HG03175 (cell line): ENCODE results near the gene PRND.
"Not testable (repeated sequence)": the region's sequence is repeated elsewhere in the genome, so short reads cannot be mapped to it uniquely, and the experiment has no call there.

Experiments
- ATAC-seq: cut with Tn5 transposase; IDR thresholded peaks from one replicate; pipeline ENCODE4 v1.9.1; 2021; ENCODE audit warnings: mild to moderate bottlenecking, moderate library complexity; ENCODE audit not compliant: unreplicated experiment

The PRND gene

GRCh38 chr20:4736875-4737274, 15.2 kb downstream of the PRND start:
- no peak for ATAC-seq

DNA sequence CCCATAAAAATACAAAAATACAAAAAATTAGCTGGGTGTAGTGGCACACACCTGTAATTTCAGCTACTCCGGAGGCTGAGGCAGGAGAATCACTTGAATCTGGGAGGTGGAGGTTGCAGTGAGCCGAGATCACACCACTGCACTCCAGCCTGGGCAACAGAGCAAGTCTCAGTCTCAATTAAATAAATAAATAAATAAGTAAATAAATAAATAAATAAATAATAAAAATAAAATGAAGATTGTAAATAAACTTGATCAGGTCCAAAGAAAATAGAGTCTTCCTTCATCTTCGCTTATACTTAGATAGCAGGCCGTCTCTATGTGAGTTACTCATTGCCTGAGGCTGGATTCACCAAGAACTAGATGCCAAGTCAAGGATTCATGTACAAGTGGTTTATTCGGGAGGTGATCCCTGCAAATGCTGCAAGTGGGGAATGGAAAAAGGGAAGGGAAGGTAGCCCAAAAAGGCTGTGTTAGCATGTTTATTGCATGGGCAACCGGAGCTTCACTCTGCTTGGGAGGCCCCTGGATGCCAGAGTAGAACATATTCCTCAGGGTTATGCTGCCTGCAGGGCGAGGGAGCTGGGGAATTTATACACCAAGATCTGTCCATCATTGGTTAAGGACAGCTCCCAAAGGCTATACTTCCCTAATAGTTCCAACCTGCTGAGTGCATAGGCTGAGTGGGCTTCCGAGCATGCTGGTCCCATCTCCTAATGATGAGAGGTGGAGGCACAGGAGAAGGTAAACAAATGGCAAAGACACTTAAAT, 16.3 kb downstream of the PRND start:
- no peak for ATAC-seq

DNA sequence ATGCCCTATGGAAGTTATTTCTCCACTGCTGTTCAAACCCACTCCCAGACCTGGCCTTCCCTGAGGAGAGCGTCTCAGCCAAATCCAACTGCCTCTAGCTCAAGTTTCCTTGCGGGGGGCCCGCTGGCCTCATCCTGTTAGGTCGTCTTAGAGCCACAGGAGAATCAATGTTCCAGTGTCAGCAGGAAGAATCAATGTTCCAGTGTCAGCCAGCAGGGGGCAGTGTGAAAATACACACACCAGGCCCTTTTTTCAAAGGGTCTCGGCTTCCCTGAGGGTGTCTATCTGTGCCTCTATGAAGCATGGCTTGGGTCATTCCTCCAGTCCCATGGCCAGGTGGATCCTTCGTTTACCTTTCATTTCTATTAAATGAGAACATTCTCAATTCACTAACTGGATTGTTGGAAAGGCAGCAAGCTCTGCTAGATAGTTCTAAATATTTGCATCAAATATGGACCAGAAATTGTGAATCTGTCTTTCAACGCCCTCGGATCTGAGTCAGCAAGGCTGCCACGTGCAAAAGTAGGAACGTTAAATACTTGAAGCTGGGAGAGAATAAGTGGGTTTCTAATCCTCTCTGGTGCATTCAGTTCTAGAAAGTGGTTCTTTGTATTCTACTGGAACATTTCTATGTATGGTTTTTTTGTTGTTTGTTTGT, 19.2 kb downstream of the PRND start:
- no peak for ATAC-seq

GRCh38 chr20:4748847-4749246, 27.1 kb downstream of the PRND start:
- no peak for ATAC-seq

GRCh38 chr20:4749326-4749725, 27.6 kb downstream of the PRND start:
- ATAC-seq, result no peak

GRCh38 chr20:4750381-4750780, 28.7 kb downstream of the PRND start:
- ATAC-seq, result no peak

- ATAC-seq, result not testable (repeated sequence)
These were observed 37.6 kb downstream of the PRND start for GRCh38 chr20:4759100-4759884.

DNA sequence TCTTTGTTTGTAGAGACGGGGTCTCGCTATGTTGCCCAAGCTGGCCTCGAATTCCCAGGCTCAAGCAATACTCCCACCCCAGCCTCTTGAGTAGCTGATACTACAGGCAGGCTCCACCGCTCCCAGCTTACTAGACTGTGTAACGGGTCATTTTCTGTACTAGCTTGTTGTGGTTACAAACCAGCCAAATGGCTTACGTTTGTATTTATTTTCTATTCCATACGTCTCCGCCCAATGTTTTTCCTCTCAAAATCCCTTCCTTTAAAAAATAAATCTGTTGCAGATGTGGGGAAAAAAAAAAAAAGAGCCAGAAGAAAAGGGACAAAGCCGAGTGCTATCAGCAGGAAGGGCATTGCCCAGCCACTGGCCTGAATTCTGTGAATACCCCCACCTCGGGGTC, 41.6 kb downstream of the PRND start:
- no peak for ATAC-seq

DNA sequence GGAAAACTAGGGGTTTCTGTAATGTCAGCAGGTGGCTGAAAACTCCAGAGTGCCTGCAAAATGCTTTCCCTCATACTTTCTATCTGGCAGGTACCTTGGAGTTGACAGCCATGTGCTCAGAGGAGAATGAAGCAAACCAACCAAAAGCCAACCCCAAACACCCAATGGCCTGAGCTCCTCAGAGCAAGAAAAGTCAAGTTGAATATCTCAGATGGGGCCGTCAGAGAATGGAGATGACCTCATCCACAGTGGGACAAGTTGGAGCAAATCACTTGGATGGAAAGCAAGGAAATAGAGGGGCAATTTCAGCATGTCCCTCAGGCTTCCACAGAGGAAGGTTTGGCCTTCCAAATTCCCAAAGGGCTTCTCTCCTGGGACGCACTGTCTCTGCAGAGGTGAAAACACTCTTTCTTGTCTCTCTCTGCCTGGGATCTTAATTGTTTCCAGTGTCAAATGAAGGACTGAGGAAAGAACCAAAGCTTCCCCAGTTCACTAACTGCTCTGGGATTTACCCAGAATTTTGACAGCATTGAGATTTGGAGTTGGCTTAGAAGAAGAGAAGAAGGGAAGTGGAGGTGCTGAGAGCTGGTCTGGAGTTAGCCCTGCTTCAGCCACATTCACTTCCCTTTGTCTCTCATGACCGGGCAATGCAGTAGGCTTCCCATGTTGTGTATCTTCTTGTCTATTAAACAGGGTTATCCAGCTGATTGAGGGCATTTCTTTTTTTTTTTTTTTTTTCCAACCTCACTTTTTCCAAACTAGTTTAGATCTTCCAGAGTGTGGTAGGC, 42.2 kb downstream of the PRND start:
- no peak for ATAC-seq

- no peak for ATAC-seq
These were observed 43.1 kb downstream of the PRND start for GRCh38 chr20:4764805-4765204.

DNA sequence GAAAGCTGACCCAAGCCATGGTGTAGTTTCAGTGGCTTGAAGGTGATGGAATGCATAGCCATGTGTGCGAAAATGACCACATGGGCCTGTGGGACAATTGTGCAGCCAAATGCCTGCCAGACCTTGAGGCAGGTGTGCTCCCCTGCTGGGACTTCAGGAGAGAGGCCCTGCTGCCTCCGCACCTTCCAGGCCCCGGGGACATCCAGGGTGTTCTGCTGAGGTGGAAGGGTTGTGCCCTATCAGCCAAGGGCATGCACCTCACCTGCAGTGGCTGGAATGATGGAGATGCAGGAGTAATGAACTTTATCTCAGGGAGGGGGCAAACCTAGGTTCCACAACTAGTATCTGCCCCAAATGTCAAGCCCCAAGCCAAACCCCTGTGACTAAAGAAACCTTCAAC, 44.0 kb downstream of the PRND start:
- ATAC-seq, result no peak

- ATAC-seq, result no peak
These were observed 44.9 kb downstream of the PRND start for GRCh38 chr20:4766631-4767030.

- ATAC-seq, result no peak
These were observed 45.4 kb downstream of the PRND start for GRCh38 chr20:4767084-4767483.

- ATAC-seq, result no peak
These were observed 47.6 kb downstream of the PRND start for GRCh38 chr20:4769328-4769727.

GRCh38 chr20:4770026-4770425, 48.3 kb downstream of the PRND start:
- no peak for ATAC-seq

- ATAC-seq, result no peak
These were observed 49.3 kb downstream of the PRND start for GRCh38 chr20:4771004-4771403.

GRCh38 chr20:4772132-4772531, 50.4 kb downstream of the PRND start:
- no peak for ATAC-seq

- ATAC-seq, result not testable (repeated sequence)
These were observed 51.3 kb downstream of the PRND start for GRCh38 chr20:4773014-4773413.

DNA sequence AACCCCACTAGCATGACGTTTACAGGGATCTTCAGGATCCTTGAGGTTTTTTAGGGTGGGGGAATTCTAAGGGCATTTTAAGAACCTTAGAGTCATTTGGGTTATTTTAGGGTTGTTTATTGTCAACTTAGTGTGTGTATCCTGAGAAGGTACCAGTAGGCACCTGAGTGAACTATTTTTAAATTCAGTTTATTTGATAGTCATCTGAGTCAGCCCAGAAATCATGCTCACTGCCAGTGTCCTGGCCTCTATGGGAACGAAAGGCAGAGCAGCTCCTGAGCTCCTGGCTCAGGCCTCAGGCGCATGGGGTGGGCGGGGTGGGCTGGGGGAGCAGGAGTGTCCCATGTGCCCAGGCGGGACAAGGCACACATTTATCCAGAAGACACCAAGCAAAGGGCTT, 52.0 kb downstream of the PRND start:
- no peak for ATAC-seq

GRCh38 chr20:4774207-4774606, 52.5 kb downstream of the PRND start:
- no peak for ATAC-seq
